HCT116 (cell line): Measurements from ENCODE around the gene CKAP2L. TPM values are rescaled to one million over a fixed set of nuclear protein-coding genes. Genes with fewer than 3 reads are reported as not detected.

ENCODE experiments used
- ATAC-seq: fragments of 200-7000 bp; cut with Tn5 transposase; 2 replicates; pipeline ENCODE4 v1.9.1; 2020; ENCODE audit warnings: mild to moderate bottlenecking, moderate library complexity
- BruUV-seq: library from RNA; stranded (reverse); fragments of 400-500 nt; replicated peaks from 2 replicates; lab custom pipeline; 2021; lab: Mats Ljungman, UMichigan
- CTCF ChIA-PET: fragments of 300-600 bp; sonication (Branson Sonifier 250); formaldehyde crosslinking; loops from one replicate; lab custom pipeline; 2021; ENCODE audit warnings: antibody characterized with exemption; lab: Charles Lee
- POLR2A ChIA-PET: fragments of 300-600, 350-600 bp; sonication (Branson Sonifier 250); formaldehyde crosslinking; loops from one replicate; lab custom pipeline; 2021; ENCODE audit warnings: antibody characterized with exemption; lab: Charles Lee
- RAD21 ChIA-PET, 2 experiments: fragments of 300-600 bp; sonication (Branson Sonifier 250); formaldehyde crosslinking; loops; one replicate each; lab custom pipeline; 2023; ENCODE audit warnings: low total read pairs in 2 of 2; ENCODE audit not compliant: uncharacterized antibody in 2 of 2, unreplicated experiment in 2 of 2, low non-redundant PET in 1 of 2; lab: Charles Lee
- DNase-seq: peaks from one replicate; pipeline ENCODE4 v3.0.0-alpha.2; 2010; ENCODE audit warnings: low read depth, low spot score
- H2AFZ ChIP-seq: fragments of 200-600 bp; shearing (Covaris generic), sonication (generic); 2 replicates; pipeline ENCODE4 v1.6.1; 2017; ENCODE audit warnings: low read depth, mixed run types, mixed read lengths, antibody characterized with exemption, low read length; ENCODE audit not compliant: poor library complexity, severe bottlenecking
- H3K27ac ChIP-seq: 2 replicates; pipeline ENCODE4 v1.5.1; 2012; ENCODE audit warnings: low read depth, low read length
- H3K27me3 ChIP-seq: fragments of 200-600 bp; sonication (generic); 2 replicates; pipeline ENCODE4 v1.6.1; 2016; ENCODE audit warnings: mixed run types, low read length, mixed read lengths; ENCODE audit not compliant: insufficient read depth
- H3K36me3 ChIP-seq, 2 experiments: fragments of 200-500 bp in 1 of 2; fragments of 200-600 bp in 1 of 2; sonication (Bioruptor generic) in 1 of 2; sonication (generic) in 1 of 2; 2 replicates each; pipeline versions ENCODE4 v1.5.1 to v1.6.1; 2014 to 2016; ENCODE audit warnings: low read length in 2 of 2, inconsistent platforms in 1 of 2, mixed read lengths in 1 of 2, mixed run types in 1 of 2; ENCODE audit not compliant: insufficient read depth in 2 of 2, control insufficient read depth in 1 of 2
- H3K4me1 ChIP-seq, 2 experiments: fragments of 200-600 bp in 1 of 2; sonication (generic) in 1 of 2; 2 replicates each; pipeline versions ENCODE4 v1.5.1 to v1.6.1; 2012 to 2017; ENCODE audit warnings: low read length in 2 of 2, inconsistent platforms in 1 of 2, mild to moderate bottlenecking in 1 of 2, mixed read lengths in 1 of 2, mixed run types in 1 of 2, moderate library complexity in 1 of 2; ENCODE audit not compliant: insufficient read depth in 2 of 2, control insufficient read depth in 1 of 2
- H3K4me2 ChIP-seq: fragments of 200-600 bp; sonication (generic); 2 replicates; pipeline ENCODE4 v1.6.1; 2017; ENCODE audit warnings: mixed run types, low read length, mixed read lengths
- H3K4me3 ChIP-seq, 2 experiments: fragments of 200-600 bp in 1 of 2; sonication (generic) in 1 of 2; replicated peaks in 1 of 2; 2 replicates each; pipeline ENCODE4 v1.5.1; 2011 to 2016; ENCODE audit warnings: low read length in 2 of 2, control low read depth in 1 of 2, low read depth in 1 of 2, mild to moderate bottlenecking in 1 of 2, mixed read lengths in 1 of 2, mixed run types in 1 of 2
- H3K79me2 ChIP-seq: fragments of 200-600 bp; sonication (generic); 2 replicates; pipeline ENCODE4 v1.6.1; 2017; ENCODE audit warnings: mild to moderate bottlenecking, mixed run types, low read length, moderate library complexity, mixed read lengths; ENCODE audit not compliant: insufficient read depth
- H3K9ac ChIP-seq: fragments of 200-600 bp; sonication (generic); 2 replicates; pipeline ENCODE4 v1.6.1; 2016; ENCODE audit warnings: low read length, mixed read lengths
- H3K9me2 ChIP-seq: fragments of 200-600 bp; sonication (generic), shearing (Covaris generic); 2 replicates; pipeline ENCODE4 v1.6.1; 2017; ENCODE audit warnings: mixed run types, mild to moderate bottlenecking, moderate library complexity; ENCODE audit not compliant: insufficient read depth
- H3K9me3 ChIP-seq, 2 experiments: fragments of 200-500 bp in 1 of 2; fragments of 200-600 bp in 1 of 2; sonication (Bioruptor generic) in 1 of 2; sonication (generic) in 1 of 2; 2 replicates each; pipeline ENCODE4 v1.6.1; 2014 to 2017; ENCODE audit warnings: low read length in 2 of 2, mixed read lengths in 2 of 2, inconsistent platforms in 1 of 2, low read depth in 1 of 2, mild to moderate bottlenecking in 1 of 2, mixed run types in 1 of 2, moderate library complexity in 1 of 2; ENCODE audit not compliant: control insufficient read depth in 1 of 2, insufficient read depth in 1 of 2
- H4K20me1 ChIP-seq: fragments of 200-600 bp; sonication (generic), shearing (Covaris generic); 2 replicates; pipeline ENCODE4 v1.6.1; 2017; ENCODE audit warnings: mixed run types, mild to moderate bottlenecking, moderate library complexity; ENCODE audit not compliant: insufficient read depth
- CEBPB ChIP-seq: IDR thresholded peaks from 2 replicates; pipeline ENCODE4 v1.6.1; 2012; ENCODE audit warnings: low read depth
- ELF1 ChIP-seq: IDR thresholded peaks from 2 replicates; pipeline ENCODE4 v1.6.1; 2012; ENCODE audit warnings: low read depth, borderline replicate concordance
- EZH2phosphoT487 ChIP-seq: fragments of 200-600 bp; IDR thresholded peaks from 2 replicates; pipeline ENCODE4 v1.6.1; 2018; ENCODE audit warnings: antibody characterized with exemption, borderline replicate concordance
- FOSL1 ChIP-seq: IDR thresholded peaks from 2 replicates; pipeline ENCODE4 v1.6.1; 2012; ENCODE audit warnings: low read depth
- JUND ChIP-seq: IDR thresholded peaks from 2 replicates; pipeline ENCODE4 v1.6.1; 2012
- POLR2A ChIP-seq: IDR thresholded peaks from 2 replicates; pipeline ENCODE4 v1.7.0; 2011; ENCODE audit warnings: borderline replicate concordance; ENCODE audit not compliant: insufficient read depth, insufficient read length; ENCODE audit errors: extremely low read depth
- YY1 ChIP-seq: IDR thresholded peaks from 2 replicates; pipeline ENCODE4 v1.6.1; 2011; ENCODE audit warnings: low read length, low read depth, moderate library complexity, mild to moderate bottlenecking; ENCODE audit not compliant: insufficient replicate concordance; ENCODE audit errors: extremely low read depth
- ZFX ChIP-seq: fragments of 450-650 bp; IDR thresholded peaks from 2 replicates; pipeline ENCODE4 v1.6.1; 2017
- intact Hi-C: fragments of 100-400 bp; cut with micrococcal nuclease; formaldehyde crosslinking; loops from 2 replicates; pipeline ENCODE4 v1.10.0; 2022
- total RNA-seq: library from RNA; stranded (reverse); gene quantifications from one replicate; pipeline ENCODE4 v1.2.1, GENCODE V29; 2021; ENCODE audit not compliant: unreplicated experiment
- TF ChIP-seq, protein P1 (sequence below): IDR thresholded peaks from 2 replicates; pipeline ENCODE4 v1.6.1; 2012; ENCODE audit warnings: low read depth
- TF ChIP-seq, protein P2 (sequence below): IDR thresholded peaks from 2 replicates; pipeline ENCODE4 v1.6.1; 2012

The CKAP2L gene
- total RNA-seq, 1 experiment from 2014 or later = 27.5 TPM

DNA sequence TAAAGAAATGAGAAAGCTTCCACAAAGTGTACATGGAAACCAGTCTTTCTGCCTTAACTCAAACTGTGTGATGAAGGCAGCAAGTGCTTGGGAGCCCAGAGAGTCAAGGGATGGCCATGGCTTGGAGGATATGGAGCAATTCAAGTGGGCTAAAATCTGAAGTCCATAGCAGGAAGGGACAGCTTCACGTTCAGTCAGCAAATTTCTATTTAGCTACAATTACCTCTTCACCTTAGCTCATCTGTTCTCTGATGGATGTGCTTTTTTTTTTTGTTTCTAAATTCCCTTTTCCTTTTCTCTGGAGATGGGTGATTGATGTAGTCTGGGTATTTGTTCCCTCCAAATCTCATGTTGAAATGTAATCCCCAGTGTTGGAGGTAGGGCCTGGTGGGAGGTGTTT lies 24.8 kb upstream of the CKAP2L start:
- Histone ChIP-seq H3K4me3 (no peak overlapping the region), H4K20me1 (no peaks in the 10 kb centered on the region), H3K36me3 (no peaks in the 10 kb centered on the region), H3K9me2 (no peaks in the 10 kb centered on the region), H3K79me2 (no peaks in the 10 kb centered on the region), H3K4me1 (peaks cover 0 to 8% of the 10 kb centered on the region in 2 experiments; a peak in 2 of 4 replicates), H3K27ac (no peak overlapping the region), H2AFZ (no peak overlapping the region), H3K9ac (no peak overlapping the region), H3K27me3 (no peaks in the 10 kb centered on the region), H3K9me3 (no peaks in the 10 kb centered on the region), H3K4me2 (no peak overlapping the region)
- POLR2A ChIA-PET = no interaction called here
- CTCF ChIA-PET = no interaction called here
- ATAC-seq = no peak
- intact Hi-C loops = no loop called here
- TF ChIP-seq FOSL1 (no peak), POLR2A (no peak), CEBPB (no peak), ELF1 (no peak)
- TF ChIP-seq, protein P1, sequence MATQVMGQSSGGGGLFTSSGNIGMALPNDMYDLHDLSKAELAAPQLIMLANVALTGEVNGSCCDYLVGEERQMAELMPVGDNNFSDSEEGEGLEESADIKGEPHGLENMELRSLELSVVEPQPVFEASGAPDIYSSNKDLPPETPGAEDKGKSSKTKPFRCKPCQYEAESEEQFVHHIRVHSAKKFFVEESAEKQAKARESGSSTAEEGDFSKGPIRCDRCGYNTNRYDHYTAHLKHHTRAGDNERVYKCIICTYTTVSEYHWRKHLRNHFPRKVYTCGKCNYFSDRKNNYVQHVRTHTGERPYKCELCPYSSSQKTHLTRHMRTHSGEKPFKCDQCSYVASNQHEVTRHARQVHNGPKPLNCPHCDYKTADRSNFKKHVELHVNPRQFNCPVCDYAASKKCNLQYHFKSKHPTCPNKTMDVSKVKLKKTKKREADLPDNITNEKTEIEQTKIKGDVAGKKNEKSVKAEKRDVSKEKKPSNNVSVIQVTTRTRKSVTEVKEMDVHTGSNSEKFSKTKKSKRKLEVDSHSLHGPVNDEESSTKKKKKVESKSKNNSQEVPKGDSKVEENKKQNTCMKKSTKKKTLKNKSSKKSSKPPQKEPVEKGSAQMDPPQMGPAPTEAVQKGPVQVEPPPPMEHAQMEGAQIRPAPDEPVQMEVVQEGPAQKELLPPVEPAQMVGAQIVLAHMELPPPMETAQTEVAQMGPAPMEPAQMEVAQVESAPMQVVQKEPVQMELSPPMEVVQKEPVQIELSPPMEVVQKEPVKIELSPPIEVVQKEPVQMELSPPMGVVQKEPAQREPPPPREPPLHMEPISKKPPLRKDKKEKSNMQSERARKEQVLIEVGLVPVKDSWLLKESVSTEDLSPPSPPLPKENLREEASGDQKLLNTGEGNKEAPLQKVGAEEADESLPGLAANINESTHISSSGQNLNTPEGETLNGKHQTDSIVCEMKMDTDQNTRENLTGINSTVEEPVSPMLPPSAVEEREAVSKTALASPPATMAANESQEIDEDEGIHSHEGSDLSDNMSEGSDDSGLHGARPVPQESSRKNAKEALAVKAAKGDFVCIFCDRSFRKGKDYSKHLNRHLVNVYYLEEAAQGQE = no peak
- TF ChIP-seq, protein P2, sequence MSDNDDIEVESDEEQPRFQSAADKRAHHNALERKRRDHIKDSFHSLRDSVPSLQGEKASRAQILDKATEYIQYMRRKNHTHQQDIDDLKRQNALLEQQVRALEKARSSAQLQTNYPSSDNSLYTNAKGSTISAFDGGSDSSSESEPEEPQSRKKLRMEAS = no peak
- RAD21 ChIA-PET = no interaction called here
- no TSS peak for BruUV-seq
- no peak for DNase-seq

DNA sequence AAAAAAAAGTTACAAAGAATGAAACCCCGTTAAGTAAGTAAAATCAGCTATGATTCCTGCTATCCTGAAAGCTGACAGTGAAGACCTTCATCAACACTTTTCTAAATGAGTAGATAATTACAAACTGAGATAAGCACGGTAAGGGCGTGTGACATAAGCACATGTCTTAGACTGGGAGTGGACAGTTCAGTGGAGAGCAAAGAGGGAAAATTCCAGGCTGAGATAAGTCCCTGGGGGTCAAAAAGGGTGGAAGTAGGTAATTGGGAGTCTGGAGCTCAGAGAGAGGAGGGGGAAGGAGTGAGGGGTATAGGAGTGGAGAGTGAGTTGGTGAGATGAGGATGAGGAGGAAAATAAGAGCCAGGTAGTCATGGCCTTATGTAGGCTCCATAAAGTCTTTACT lies 24.2 kb upstream of the CKAP2L start:
- H3K9me2 ChIP-seq = no peaks in the 10 kb centered on the region
- H3K27me3 ChIP-seq = no peaks in the 10 kb centered on the region
- peaks cover 0 to 10% of the 10 kb centered on the region in 2 experiments; a peak in 2 of 4 replicates for H3K4me1 ChIP-seq
- DNase-seq (no peak), ATAC-seq (no peak)
- no TSS peak for BruUV-seq
- no peaks in the 10 kb centered on the region for H4K20me1 ChIP-seq
- H3K4me2 ChIP-seq = no peak overlapping the region
- intact Hi-C loops = no loop called here
- H3K4me3 ChIP-seq = no peak overlapping the region
- no peaks in the 10 kb centered on the region for H3K36me3 ChIP-seq
- ChIA-PET POLR2A (no interaction called here), CTCF (interaction anchor here (1.3 kb wide), 1 partner anchor 153 kb away, joined by 3 read pairs; no protein-coding TSS in a partner anchor), RAD21 (no interaction called here)
- TF ChIP-seq JUND (no peak), ELF1 (no peak), EZH2phosphoT487 (no peak), POLR2A (no peak), YY1 (no peak), ZFX (no peak), FOSL1 (no peak), CEBPB (no peak)
- TF ChIP-seq, protein P2 = no peak
- H3K27ac ChIP-seq = no peak overlapping the region
- no peak overlapping the region for H2AFZ ChIP-seq
- H3K9me3 ChIP-seq = no peaks in the 10 kb centered on the region
- H3K9ac ChIP-seq = no peak overlapping the region
- no peaks in the 10 kb centered on the region for H3K79me2 ChIP-seq
